Activated CD4-positive, alpha-beta T cell treated with anti-CD3 and anti-CD28 coated beads, Interleukin-10, Interleukin-2, amounts not matched to agents 100 ng/mL and 50 ng/mL, durations not matched to agents 16 hours and 8 hours (primary cell): ENCODE measurements around the gene NFE2L3.
"Not testable (repeated sequence)": the region's sequence is repeated elsewhere in the genome, so short reads cannot be mapped to it uniquely, and the experiment has no call there.

Experiments
- DNase-seq: peaks from one replicate; pipeline ENCODE4 v3.0.0-alpha.2; 2020

Gene NFE2L3

DNA sequence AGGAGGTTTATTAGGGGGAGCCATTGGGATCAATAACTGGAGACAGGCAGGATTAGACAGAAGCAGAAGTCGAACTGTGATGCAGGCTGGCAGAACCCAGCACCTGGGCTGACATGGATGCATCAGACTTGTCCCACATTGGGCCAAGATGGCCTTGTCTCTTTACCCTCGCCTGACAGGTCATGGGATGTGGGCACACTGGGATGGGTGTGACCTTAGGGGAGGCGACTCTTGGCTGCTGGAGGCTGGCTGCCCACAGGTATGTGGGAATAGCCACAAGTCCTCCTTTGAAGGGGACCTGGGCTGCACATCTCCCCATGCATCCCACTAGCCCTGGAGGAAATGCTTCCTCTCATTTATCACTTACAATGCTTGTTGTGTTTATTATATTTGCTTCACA is 17.3 kb downstream of the NFE2L3 start:
- no peak for DNase-seq

DNA sequence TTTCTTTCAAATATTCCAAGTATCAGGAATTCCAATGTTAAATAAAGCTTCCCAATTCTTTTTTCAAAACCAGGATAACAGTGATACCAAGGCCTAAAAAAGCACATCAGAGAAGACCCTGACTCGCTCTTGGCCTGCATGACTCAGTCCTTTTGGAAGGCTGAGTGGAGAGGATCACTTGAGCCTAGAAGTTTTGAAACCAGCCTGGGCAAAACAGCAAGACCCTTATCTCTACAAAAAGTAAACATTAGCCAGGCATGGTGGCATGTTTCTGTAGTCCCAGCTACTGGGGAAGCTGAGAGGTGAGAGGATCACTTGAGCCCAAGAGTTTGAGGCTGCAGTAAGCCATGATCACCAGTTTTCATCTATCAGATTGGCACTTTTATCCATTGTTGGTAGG is 18.7 kb downstream of the NFE2L3 start:
- no peak for DNase-seq

DNA sequence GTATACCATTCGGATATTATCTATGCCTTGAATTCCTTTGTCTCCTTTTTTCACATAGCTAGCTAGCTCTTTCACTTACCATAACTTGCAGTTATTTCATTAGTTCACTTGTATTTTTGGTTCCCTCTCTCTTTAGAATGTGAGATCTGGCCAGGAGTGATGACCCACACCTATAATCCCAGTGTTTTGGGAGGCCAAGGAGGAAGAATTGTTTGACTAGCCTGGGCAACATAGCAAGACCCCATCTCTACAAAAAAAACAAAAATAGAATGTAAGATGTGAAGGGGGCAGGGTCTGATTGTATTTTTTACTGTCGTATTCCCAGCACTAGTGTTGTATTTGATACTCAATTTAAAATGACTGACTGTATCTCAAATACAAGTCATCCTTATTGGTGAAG is 19.6 kb downstream of the NFE2L3 start:
- DNase-seq: no peak

DNA sequence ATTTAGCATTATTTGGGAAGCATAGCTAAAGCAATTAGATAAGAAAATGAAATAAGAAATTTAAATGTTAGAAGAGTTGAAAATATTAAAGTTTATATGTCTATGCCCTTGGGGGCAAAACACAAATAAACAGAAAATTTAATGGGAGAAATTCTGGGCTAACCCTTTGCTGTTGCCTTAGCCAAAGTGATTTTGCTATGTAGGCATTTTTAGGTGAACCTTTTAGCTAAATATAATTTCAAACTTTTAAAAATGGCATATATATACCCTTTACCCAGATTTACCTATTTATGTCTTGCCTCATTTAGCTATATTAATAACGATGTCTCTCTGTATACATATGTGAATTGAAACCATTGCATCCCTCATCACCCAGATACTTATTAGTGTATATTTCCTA is 20.1 kb downstream of the NFE2L3 start:
- DNase-seq: no peak

DNA sequence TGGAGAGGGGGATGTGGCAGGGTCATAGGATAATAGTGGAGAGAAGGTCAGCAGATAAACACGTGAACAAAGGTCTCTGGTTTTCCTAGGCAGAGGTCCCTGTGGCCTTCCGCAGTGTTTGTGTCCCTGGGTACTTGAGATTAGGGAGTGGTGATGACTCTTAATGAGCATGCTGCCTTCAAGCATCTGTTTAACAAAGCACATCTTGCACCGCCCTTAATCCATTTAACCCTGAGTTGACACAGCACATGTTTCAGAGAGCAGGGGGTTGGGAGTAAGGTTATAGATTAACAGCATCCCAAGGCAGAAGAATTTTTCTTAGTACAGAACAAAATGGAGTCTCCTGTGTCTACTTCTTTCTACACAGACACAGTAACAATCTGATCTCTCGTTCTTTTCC is 23.9 kb downstream of the NFE2L3 start:
- DNase-seq: not testable (repeated sequence)

DNA sequence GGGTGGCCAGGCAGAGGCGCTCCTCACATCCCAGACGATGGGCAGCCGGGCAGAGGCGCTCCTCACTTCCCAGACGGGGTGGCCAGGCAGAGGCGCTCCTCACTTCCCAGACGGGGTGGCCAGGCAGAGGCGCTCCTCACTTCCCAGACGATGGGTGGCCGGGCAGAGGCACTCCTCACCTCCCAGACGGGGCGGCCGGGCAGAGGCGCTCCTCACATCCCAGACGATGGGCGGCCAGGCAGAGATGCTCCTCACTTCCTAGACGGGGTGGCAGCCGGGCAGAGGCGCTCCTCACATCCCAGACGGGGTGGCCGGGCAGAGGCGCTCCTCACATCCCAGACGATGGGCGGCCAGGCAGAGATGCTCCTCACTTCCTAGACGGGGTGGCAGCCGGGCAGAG is 24.7 kb downstream of the NFE2L3 start:
- DNase-seq: not testable (repeated sequence)

DNA sequence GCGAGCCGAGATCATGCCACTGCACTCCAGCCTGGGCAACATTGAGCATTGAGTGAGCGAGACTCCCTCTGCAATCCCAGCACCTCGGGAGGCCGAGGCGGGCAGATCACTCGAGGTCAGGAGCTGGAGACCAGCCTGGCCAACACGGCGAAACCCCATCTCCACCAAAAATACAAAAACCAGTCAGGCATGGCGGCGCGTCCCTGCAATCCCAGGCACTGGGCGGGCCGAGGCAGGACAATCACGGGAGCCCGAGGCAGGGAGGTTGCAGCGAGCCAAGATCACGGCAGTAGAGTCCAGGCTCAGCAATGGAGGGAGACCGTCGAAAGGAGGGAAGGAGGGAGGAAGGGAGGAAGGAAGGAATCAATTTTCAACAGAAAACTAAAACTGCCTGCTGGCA is 25.3 kb downstream of the NFE2L3 start:
- not testable (repeated sequence) for DNase-seq

DNA sequence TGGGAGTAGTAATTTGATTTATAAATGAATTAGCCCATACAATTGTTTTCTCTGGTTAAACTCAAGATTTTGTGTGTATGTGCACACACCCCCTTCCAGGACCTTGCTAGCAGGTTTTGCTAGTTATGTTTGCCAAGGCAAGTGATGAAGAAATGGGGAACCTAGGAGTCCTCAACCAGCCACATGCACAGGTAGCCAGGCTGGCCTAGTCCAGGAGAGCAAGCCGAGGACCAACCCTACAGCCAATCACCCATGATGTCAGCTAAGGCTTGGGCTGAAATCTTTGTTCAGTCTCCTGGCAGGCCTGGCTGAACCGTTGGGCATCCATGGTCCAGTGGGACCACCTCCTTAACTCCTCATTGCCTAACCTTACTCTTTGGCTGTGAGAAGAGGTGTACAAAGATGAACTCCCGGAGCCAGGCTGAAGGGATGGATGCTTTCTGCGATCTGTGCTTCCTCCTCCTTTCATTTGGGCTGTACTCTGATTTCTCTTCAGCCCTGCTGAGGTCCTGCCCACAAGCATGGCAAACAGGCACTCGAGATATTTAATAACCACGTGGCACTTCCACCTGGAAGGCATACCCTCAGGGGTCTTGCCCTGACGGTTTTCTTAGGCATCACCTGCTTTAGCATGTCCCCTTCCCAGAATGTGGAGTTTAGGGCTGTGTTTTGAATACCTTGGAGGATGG is 26.4 kb downstream of the NFE2L3 start:
- DNase-seq: no peak

DNA sequence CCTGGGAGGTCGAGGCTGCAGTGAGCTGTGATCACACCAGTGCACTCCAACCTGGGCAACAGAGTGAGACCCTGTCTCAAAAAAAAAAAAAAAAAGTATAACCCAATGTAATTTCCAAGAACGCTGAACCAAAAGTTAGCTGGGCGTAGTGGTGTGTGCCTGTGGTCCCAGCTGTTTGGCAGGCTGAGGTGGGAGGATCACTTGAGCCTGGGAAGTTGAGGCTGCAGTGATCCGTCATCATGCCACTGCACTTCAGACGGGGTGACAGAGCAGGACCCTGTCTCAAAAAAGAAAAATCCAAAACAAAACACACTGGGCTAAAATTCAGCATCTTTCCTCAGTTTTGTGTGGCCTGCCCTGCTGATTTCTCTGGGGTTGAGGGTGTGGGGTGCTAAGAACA is 27.4 kb downstream of the NFE2L3 start:
- no peak for DNase-seq

DNA sequence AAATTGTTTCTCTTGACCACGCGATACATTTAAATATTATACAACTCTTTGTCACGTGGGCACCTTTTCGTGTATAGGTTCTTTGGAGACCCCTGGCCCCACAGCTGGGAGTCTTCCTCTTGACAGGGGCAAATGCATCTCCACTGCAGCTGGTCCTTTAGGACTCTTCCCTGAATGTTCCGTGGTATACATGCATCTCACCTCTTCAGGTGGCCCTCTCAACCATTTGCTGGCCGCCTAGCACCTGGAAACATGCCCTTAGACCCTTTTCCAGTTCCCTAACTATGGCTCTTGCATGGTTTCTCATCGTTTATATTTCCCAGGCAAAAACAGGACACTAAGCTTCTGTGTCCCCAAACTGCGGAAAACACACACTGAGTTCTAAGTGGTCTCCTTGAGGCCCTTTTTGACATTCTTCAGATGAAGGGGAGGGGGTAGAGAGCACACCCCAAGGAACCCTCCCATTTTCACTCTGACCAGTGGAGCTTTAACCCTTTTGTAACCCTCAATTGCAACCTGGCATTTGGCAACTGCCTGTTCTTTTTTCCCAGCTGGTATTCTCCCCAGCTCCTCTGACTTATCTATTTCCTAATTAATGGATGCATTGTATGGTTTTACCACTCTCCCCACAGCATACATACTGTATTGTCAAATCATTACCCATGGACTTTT is 28.0 kb downstream of the NFE2L3 start:
- no peak for DNase-seq

DNA sequence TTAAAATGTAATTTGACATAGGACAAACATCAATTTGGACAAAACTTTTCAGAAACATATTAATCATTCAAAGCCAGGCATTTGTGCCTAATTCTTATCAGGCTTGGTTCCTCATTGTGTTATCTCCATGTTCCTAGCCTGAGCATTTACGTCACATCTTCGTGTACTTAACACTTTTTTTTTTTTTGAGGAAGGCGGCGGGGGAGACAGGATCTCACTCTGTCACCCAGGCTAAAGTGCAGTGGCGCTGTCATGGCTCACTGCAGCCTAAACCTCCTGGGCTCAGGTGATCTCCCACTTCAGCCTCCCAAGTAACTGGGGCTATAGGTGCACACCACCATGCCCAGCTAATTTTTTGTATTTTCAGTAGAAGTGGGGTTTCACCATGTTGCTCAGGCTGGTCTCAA is 28.8 kb downstream of the NFE2L3 start:
- DNase-seq: no peak

DNA sequence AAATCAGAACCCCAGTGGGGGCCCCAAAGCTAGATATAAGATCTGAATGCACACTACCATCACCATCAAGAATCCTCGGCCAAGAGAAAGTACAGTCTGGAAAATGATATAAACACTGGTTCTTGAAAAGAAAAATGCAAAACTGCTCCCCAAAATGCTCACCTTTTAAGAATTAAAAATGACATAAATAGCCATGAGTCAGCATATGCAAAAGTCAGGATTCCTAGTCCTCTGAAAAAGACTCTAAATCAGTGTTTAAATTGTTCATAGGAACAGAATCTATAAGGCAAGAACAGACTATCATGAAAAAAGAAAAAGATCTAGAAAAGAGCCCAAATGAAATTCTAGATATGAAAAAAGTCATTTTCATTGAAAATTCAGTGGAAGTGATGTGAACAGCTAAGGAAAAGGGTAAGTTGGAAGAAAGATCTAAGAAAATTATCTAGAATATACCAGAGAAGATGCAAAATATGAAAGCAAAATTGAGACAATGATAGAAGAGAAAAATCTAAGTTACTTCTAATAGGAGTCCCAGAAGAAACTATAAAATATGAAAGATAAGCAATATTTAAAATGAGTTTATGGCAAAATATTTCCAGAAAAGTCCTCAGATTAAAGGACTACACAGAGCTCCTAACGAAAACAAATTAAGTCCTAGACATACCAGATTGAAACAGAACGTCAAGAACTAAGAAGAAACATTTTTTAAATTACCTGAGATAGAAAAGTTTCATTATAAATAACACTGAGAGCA is 29.7 kb downstream of the NFE2L3 start:
- DNase-seq: no peak

DNA sequence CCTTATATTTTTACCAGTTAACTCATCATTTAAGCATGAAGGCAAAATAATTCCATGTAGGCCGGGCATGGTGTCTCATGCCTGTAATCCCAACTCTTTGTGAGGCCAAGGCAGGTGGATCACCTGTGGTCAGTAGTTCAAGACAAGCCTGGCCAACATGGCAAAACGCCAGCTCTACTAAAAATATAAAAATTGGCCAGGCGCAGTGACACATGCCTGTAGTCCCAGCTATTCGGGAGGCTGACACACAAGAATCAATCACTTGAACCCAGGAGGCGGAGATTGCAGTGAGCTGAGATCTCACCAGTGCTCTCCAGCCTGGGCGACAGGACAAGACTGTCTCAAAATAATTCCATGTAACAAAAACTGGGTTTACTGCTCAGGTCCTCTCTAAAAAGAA is 30.3 kb downstream of the NFE2L3 start:
- no peak for DNase-seq

DNA sequence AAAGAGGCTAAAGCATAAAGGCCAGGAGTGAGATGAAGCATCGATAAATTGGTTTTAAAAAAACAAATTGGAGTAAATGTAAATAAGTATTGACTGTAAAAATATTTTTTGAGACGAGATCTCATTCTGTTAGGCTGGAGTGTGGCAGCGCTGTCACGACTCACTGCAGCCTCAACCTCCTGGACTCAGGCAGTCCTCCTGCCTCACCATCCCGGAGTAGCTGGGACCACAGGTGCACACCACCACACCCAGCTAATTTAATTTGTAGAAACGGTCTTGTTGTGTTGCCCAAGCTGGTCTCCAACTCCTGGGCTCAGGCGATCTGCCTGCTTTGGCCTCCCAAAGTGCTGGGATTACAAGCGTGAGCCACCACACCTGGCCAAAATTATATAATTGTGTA is 30.7 kb downstream of the NFE2L3 start:
- DNase-seq: no peak

DNA sequence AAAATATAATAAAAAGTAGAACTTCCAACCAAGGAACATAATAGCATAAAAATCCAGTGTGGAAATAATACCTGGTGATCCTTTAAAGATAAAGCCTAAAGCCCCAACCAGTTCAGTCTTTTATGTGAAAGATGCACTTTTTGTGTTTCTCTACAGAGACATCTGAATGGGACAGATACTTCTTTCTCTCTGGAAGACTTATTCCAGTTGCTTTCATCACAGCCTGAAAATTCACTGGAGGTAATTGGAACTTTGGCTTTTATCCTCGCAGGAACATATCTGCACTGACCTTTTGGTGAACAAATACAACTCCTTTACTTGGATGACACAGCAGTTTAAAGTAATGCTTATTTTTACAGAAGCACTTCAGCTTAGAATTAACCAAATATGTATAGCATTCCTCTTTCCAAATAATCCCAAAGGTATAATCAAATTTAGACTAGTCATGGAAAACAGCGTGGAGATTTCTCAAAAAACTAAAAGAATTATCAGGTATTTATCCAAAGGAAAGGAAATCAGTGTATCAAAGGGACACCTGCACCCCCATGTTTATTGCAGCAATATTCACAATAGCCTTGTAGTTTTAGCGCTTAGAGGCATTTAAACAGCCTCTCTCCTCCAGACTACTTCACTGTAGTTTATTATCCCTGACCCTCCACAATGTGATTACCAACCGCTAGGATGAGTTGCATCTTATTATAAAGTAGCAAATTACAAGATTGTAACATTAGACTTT is 31.7 kb downstream of the NFE2L3 start:
- no peak for DNase-seq

DNA sequence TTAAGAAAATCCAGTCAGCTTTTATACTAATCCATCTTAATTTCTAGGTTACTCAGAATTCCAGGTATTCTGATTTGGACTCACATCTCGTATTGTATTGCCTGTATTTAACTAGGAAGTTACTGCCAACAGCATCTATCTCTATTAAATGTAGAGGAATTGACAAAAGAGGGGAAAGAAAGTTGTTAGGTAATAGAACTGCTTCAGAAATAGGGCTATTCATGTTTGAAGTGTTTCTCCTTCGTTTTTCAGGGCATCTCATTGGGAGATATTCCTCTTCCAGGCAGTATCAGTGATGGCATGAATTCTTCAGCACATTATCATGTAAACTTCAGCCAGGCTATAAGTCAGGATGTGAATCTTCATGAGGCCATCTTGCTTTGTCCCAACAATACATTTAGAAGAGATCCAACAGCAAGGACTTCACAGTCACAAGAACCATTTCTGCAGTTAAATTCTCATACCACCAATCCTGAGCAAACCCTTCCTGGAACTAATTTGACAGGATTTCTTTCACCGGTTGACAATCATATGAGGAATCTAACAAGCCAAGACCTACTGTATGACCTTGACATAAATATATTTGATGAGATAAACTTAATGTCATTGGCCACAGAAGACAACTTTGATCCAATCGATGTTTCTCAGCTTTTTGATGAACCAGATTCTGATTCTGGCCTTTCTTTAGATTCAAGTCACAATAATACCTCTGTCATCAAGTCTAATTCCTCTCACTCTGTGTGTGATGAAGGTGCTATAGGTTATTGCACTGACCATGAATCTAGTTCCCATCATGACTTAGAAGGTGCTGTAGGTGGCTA is 32.5 kb downstream of the NFE2L3 start:
- DNase-seq: not testable (repeated sequence)

DNA sequence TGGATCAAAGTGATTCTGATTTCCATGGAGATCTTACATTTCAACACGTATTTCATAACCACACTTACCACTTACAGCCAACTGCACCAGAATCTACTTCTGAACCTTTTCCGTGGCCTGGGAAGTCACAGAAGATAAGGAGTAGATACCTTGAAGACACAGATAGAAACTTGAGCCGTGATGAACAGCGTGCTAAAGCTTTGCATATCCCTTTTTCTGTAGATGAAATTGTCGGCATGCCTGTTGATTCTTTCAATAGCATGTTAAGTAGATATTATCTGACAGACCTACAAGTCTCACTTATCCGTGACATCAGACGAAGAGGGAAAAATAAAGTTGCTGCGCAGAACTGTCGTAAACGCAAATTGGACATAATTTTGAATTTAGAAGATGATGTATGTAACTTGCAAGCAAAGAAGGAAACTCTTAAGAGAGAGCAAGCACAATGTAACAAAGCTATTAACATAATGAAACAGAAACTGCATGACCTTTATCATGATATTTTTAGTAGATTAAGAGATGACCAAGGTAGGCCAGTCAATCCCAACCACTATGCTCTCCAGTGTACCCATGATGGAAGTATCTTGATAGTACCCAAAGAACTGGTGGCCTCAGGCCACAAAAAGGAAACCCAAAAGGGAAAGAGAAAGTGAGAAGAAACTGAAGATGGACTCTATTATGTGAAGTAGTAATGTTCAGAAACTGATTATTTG is 33.3 kb downstream of the NFE2L3 start:
- no peak for DNase-seq

DNA sequence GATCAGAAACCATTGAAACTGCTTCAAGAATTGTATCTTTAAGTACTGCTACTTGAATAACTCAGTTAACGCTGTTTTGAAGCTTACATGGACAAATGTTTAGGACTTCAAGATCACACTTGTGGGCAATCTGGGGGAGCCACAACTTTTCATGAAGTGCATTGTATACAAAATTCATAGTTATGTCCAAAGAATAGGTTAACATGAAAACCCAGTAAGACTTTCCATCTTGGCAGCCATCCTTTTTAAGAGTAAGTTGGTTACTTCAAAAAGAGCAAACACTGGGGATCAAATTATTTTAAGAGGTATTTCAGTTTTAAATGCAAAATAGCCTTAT is 33.8 kb downstream of the NFE2L3 start:
- DNase-seq: no peak

DNA sequence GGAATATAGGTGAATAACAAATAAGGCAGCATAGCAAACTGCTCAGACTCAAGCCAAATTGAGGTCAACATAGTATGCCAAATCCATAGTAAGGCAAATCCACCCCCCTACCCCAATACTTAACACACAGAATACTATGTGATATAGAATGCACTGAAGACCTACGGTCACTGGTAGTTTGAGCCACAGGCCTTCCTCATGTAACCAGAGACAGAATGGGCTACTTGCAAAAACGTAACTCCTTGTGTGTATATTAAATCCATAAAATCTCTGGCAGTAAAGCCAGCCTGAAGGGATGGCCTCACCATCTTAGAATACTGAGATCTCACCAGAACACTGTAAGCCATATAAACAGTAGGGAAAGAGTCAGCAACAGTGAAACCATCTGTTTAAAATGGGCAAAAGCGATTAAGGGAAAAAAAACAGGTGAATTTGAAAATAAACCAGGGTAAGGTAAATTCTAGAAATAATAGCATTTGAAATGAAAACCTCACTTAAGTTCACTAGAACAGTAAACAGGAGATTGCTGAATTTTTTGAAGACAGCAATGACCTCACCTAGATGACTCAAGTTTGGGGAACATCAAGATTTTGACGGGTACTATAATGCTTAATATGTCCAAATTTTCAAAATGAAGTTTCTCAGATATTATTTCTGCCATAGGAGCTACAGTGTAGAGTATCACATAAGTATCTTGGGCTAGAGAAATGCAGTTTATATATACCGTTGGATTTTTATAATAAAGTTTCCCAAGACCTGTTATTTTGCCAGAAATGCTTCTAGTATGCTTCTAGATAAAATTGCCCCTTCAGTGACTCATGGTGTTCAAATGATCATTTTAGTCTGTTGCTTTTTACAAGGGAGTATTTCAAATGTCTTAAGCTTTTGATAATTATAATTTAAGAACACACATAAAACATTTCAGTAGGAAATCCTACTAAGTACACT is 34.6 kb downstream of the NFE2L3 start:
- DNase-seq: no peak

DNA sequence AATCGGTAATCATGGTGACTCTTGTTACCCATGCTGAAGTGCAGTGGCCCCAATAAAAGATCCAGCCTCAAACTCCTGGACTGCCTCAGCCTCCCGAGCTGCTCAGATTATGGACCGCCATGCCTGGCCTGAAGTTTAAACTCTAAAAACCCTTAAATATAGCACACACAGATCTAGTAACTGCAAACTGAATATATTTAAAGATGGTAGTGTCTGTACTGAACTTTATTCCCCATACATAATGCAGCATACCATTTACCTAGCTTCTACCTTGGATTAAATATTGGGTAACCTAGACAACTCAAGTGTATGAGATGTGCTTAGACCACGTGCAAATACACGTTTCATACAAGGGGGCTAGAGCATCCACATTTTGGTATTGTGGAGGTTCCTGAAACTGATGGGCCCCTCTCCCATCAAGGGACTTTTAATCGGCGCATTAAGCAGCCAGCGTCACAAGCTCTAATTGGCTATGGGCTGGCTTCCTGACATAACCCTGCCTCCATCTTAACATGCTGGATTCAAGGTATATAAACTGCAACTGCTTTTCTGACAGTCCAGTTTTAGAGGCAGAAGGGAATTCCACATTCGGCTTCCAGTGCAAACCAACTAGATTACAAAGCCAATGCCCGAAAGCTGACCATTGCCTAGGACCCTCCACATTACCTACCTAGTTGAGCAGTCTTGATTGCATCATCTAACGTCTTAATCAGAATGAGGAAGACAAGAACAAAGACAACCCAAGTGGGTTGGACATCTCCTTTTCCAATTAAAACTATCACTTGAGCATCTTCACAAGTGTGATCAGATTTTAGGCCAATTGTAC is 35.6 kb downstream of the NFE2L3 start:
- DNase-seq: no peak
